Measurements from ENCODE around the gene RAB31. TPM values are rescaled to one million over a fixed set of nuclear protein-coding genes. Genes with fewer than 3 reads are reported as not detected.
A peak's percentile ranks its signal among the peaks of the same experiment; 100 is the strongest.

The RAB31 gene
- total and polyA plus RNA-seq, 2 of the 13 experiments (the other 11 are each of a cell fraction or from before 2014, with no cell fraction given) = 1.1 to 1.7 TPM

DNA sequence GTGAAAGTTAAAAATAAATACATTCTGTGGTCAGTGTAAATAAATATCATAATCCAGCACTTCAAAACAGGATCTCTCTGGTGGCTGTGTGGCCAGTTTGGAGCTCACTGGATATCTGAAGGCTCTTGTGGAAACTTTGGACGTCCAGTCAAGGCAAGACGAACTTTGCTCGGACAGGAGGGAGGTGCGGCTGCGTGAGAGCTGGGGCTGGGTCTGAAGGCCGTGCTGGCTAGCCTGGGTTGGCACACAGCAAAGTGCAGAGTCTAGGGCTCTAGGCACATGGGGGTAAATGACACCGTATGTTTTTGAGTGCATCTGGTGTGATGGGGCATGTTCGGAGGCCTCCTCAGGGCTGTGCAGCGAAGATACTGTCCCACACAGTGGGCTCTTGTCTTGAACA, 98.8 kb downstream of the RAB31 start (continued):
- TF ChIP-seq, protein P1, sequence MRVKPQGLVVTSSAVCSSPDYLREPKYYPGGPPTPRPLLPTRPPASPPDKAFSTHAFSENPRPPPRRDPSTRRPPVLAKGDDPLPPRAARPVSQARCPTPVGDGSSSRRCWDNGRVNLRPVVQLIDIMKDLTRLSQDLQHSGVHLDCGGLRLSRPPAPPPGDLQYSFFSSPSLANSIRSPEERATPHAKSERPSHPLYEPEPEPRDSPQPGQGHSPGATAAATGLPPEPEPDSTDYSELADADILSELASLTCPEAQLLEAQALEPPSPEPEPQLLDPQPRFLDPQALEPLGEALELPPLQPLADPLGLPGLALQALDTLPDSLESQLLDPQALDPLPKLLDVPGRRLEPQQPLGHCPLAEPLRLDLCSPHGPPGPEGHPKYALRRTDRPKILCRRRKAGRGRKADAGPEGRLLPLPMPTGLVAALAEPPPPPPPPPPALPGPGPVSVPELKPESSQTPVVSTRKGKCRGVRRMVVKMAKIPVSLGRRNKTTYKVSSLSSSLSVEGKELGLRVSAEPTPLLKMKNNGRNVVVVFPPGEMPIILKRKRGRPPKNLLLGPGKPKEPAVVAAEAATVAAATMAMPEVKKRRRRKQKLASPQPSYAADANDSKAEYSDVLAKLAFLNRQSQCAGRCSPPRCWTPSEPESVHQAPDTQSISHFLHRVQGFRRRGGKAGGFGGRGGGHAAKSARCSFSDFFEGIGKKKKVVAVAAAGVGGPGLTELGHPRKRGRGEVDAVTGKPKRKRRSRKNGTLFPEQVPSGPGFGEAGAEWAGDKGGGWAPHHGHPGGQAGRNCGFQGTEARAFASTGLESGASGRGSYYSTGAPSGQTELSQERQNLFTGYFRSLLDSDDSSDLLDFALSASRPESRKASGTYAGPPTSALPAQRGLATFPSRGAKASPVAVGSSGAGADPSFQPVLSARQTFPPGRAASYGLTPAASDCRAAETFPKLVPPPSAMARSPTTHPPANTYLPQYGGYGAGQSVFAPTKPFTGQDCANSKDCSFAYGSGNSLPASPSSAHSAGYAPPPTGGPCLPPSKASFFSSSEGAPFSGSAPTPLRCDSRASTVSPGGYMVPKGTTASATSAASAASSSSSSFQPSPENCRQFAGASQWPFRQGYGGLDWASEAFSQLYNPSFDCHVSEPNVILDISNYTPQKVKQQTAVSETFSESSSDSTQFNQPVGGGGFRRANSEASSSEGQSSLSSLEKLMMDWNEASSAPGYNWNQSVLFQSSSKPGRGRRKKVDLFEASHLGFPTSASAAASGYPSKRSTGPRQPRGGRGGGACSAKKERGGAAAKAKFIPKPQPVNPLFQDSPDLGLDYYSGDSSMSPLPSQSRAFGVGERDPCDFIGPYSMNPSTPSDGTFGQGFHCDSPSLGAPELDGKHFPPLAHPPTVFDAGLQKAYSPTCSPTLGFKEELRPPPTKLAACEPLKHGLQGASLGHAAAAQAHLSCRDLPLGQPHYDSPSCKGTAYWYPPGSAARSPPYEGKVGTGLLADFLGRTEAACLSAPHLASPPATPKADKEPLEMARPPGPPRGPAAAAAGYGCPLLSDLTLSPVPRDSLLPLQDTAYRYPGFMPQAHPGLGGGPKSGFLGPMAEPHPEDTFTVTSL (CRISPR knock-in tag; IDR thresholded peaks at IDR 0.05; ENCODE audit: borderline replicate concordance) = peak; percentile 34; the same call in 1 of the 2 replicates
- TF ChIP-seq ZNF12 (CRISPR knock-in tag; IDR thresholded peaks at IDR 0.05) = no peak
- TF ChIP-seq, protein P2, sequence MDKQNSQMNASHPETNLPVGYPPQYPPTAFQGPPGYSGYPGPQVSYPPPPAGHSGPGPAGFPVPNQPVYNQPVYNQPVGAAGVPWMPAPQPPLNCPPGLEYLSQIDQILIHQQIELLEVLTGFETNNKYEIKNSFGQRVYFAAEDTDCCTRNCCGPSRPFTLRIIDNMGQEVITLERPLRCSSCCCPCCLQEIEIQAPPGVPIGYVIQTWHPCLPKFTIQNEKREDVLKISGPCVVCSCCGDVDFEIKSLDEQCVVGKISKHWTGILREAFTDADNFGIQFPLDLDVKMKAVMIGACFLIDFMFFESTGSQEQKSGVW (CRISPR knock-in tag; IDR thresholded peaks at IDR 0.05; ENCODE audit: borderline replicate concordance) = no peak
- no peak for TF ChIP-seq ZBTB38 (CRISPR knock-in tag; IDR thresholded peaks at IDR 0.05)
- no peak for TF ChIP-seq ZEB1 (IDR thresholded peaks at IDR 0.05; ENCODE audit: insufficient replicate concordance, low read depth)
- no peak for TF ChIP-seq ZNF251 (CRISPR knock-in tag; IDR thresholded peaks at IDR 0.05)
- no peak for TF ChIP-seq ZXDC (CRISPR knock-in tag; IDR thresholded peaks at IDR 0.05)
- TF ChIP-seq THYN1 (CRISPR knock-in tag; IDR thresholded peaks at IDR 0.05; ENCODE audit: borderline replicate concordance, low read depth) = no peak
- TF ChIP-seq JUND (CRISPR knock-in tag; IDR thresholded peaks at IDR 0.05) = no peak
- no peak for TF ChIP-seq TCF7L2 (IDR thresholded peaks at IDR 0.05; ENCODE audit: low read depth, low read length)
- TF ChIP-seq RAD21 (CRISPR knock-in tag; IDR thresholded peaks at IDR 0.05) = 0 out of 2 replicates have a peak, but pooled peaks have one; percentile 17
- no peak for TF ChIP-seq KDM4B (CRISPR knock-in tag; IDR thresholded peaks at IDR 0.05)
- TF ChIP-seq DMAP1 (CRISPR knock-in tag; IDR thresholded peaks at IDR 0.05) = no peak
- TF ChIP-seq TFE3 (CRISPR knock-in tag; IDR thresholded peaks at IDR 0.05) = 0 out of 2 replicates have a peak, but pooled peaks have one; percentile 27
- TF ChIP-seq SMAD3 (CRISPR knock-in tag; IDR thresholded peaks at IDR 0.05) = no peak
- TF ChIP-seq, protein P3, sequence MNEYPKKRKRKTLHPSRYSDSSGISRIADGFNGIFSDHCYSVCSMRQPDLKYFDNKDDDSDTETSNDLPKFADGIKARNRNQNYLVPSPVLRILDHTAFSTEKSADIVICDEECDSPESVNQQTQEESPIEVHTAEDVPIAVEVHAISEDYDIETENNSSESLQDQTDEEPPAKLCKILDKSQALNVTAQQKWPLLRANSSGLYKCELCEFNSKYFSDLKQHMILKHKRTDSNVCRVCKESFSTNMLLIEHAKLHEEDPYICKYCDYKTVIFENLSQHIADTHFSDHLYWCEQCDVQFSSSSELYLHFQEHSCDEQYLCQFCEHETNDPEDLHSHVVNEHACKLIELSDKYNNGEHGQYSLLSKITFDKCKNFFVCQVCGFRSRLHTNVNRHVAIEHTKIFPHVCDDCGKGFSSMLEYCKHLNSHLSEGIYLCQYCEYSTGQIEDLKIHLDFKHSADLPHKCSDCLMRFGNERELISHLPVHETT (CRISPR knock-in tag; conservative IDR thresholded peaks at IDR 0.05) = no peak
- TF ChIP-seq PITX1 (CRISPR knock-in tag; IDR thresholded peaks at IDR 0.05) = peak; percentile 56; the same call in 1 of the 2 replicates
- TF ChIP-seq ZKSCAN8 (CRISPR knock-in tag; IDR thresholded peaks at IDR 0.05; ENCODE audit: borderline replicate concordance) = no peak
- TF ChIP-seq, protein P4, sequence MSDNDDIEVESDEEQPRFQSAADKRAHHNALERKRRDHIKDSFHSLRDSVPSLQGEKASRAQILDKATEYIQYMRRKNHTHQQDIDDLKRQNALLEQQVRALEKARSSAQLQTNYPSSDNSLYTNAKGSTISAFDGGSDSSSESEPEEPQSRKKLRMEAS (IDR thresholded peaks at IDR 0.05) = peak; percentile 69; the same call in 1 of the 2 replicates
